HG03342 (cell line): ENCODE data around the gene SLC15A3.

Experiments used
- ATAC-seq: cut with Tn5 transposase; IDR thresholded peaks from one replicate; pipeline ENCODE4 v1.9.1; 2021; ENCODE audit warnings: mild to moderate bottlenecking, moderate library complexity; ENCODE audit not compliant: unreplicated experiment

The SLC15A3 gene

DNA sequence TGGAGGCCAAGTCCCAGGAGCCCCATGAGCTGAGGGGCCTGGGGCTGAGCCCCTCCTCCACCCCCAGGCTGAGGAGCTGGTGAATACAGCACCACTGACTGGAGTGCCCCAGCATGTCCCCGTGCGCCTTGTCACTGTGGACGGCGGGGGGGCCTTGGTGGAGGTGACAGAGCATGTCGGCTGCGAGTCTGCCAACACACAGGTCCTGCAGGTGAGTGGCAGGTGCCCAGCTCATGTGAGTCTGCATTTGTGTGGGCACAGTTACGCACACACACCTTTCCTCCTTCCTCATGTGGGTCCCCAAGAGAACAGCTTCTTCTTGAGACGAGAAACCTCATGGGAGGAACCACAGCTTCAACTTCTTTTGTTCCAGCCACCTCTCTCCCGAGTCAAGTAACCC is 20.1 kb downstream of the SLC15A3 start:
- no peak for ATAC-seq

GRCh38 chr11:60930394-60930793 is 21.6 kb downstream of the SLC15A3 start:
- ATAC-seq, result no peak

GRCh38 chr11:60929764-60930163 is 22.2 kb downstream of the SLC15A3 start:
- ATAC-seq, result no peak

- ATAC-seq, result no peak
Observed at GRCh38 chr11:60928563-60929001, 23.4 kb downstream of the SLC15A3 start.

DNA sequence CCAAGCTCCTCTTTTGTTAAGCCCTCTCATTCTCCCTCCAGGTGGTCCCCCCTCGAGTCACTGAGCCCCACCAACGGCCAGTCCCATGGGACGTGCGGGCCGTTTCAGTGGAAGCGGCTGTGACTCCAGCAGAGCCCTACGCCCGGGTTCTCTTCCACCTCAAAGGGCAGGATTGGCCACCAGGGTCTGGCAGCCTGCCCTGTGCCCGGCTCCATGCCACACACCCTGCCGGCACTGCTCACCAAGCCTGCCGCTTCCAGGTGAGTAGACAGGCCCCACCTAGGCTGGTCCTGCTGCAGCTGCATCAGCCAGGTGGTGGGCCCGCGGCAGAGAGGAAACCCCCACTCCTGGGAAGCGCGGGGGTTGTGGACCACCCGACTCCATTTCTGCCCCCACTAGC is 24.4 kb downstream of the SLC15A3 start:
- no peak for ATAC-seq

GRCh38 chr11:60927061-60927592 is 24.8 kb downstream of the SLC15A3 start:
- ATAC-seq, result no peak

DNA sequence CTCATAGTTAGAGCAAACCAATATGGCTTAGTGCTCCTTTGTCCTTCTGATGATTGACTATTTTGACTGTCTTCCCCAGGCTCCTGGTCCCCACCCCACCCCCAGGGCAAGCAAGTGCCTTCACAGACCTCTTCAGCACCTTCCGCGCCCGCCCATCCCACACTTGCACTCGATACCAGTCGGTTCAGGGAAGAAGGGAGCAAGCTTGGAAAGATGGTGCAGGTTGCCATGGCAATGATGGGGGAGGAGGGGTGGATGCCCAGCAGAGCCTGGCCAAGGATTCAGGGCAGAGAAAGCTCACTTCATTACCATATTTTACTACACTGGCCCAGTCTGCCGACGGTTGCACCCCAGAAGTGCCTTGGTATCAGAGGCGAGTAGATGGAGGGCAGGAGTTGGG is 25.5 kb downstream of the SLC15A3 start:
- ATAC-seq, result no peak

DNA sequence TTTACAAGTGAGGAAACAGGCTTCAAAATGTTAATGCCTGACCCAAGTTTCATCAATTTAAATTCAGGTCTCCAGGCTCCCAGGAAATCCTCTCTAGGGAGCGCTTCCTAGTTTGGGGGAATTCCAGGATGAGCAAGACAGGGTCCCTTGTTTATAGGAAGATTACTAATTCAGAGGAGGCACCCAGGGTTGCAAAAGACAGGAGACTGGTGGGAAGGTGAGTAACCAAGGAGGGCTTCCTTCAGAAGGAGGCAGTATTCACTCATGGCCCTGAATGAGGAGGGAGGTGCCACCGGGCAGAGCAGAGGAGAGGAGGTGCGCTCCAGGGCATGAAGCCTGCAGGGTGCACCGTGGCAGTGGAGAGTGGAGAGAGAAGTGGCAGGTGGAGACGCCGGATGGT is 26.1 kb downstream of the SLC15A3 start:
- ATAC-seq, result no peak

GRCh38 chr11:60924906-60925853 is 26.8 kb downstream of the SLC15A3 start:
- no peak for ATAC-seq

GRCh38 chr11:60924110-60924905 is 27.7 kb downstream of the SLC15A3 start, which contains the start of gene TMEM132A:
Gene TMEM132A, plus strand, starts transcription at chr11:60924460. Its CDS starts 174 bp downstream, at chr11:60924634.
- no peak for ATAC-seq

DNA sequence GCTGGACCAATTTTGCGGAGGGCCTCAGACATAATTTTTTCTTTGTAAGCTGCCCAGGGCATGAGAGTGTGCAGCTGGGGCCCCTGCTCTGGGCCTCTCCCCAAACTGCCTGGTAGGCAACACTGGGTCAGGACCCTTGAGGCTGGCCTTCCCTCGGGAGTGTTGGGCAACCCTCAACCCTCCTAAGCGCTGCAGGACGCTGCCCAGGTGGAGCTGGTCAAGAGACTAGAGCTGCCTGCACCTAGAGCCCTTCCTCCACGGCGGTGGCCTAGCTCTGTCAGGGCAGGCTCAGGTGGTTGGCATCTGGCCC is 28.2 kb downstream of the SLC15A3 start:
- no peak for ATAC-seq

DNA sequence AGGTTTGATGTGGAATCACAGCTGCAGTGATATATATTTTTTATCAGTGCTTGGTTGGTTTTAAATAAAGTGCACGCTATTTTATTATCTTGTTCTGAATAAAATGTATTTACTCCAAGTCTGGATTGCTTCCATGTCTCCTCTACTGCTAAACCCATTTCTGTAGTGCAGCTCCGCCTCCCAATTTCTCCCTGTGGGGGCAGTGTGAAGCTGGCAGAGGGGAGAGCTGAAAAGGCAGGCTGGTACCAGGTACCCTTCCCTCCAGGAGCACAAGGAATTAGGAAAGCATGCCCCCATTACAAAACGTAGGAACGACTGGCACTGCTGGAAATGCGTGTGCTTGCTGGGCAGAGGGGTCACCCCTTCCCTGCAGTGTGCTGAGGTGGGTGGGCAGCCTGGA is 28.6 kb downstream of the SLC15A3 start:
- no peak for ATAC-seq

DNA sequence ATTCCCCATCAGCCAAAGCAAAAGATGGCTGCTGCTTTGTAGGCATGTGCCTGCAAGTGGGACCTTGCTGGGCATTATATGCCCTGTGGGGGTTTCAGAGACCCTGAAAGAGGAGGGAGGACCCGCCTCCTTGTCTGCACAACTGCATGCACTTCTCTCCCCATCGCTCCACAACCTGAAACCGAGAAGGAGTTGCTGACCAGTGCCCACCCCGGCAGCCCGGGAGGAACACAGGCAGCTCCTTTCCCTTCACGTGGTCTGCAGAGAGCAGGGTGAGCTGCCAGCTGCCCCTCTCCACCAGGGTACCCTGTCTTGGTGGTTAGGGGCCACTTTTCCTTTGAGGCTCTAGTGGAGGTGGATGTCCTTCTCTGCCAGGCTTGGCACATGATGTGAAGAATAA is 29.1 kb downstream of the SLC15A3 start:
- ATAC-seq, result no peak

- no peak for ATAC-seq
Observed at GRCh38 chr11:60921777-60922335, 30.1 kb downstream of the SLC15A3 start.

DNA sequence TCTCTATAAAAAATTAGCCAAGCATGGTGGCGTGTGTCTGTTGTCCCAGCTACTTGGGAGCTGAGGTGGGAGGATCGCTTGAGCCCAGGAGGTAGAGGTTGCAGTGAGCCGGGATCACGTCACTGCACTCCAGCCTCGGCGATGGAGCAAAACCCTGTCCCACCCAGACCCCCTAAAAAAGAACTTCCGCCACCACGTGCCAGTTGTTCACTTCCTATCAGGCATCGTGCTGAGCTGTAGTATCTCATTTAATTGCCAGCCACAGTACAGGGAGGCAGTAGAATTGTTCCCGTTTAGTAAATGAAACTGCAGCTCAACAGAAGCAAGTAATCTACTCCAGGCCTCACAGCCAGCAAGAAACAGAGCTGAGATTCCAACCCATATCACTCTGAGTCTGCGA is 30.7 kb downstream of the SLC15A3 start:
- ATAC-seq, result no peak

DNA sequence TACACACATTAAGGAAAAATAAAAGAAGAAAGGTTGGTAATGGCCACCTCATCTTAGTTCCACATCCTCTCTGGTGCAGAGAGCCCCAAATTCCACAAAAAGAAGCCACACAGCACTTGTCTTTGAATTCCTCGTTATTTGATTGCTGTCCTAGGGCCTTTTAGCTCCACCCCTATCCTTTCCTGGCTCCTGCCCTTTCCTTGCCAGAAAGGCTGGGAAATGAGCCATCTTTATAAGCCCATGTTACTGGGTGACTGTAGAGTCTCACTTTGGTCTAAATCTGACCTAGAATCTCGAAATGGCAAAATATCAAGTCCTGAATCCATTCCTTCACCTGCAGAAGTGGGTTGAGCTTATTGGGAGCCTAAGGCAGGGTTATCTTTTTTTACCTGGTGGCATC is 32.0 kb downstream of the SLC15A3 start:
- no peak for ATAC-seq

- ATAC-seq, result no peak
Observed at GRCh38 chr11:60919320-60919719, 32.7 kb downstream of the SLC15A3 start.

- no peak for ATAC-seq
Observed at GRCh38 chr11:60918939-60919265, 33.1 kb downstream of the SLC15A3 start.

- ATAC-seq, result no peak
Observed at GRCh38 chr11:60918251-60918938, 33.6 kb downstream of the SLC15A3 start.

- no peak for ATAC-seq
Observed at GRCh38 chr11:60917267-60917666, 34.7 kb downstream of the SLC15A3 start.

- no peak for ATAC-seq
Observed at GRCh38 chr11:60916669-60917206, 35.2 kb downstream of the SLC15A3 start.
